GM12891 (cell line): ENCODE results near the gene SPEN.

Experiments used
- POLR2A ChIP-seq: IDR thresholded peaks from 2 replicates; pipeline ENCODE4 v1.6.1; 2011; ENCODE audit warnings: low read depth, low read length, control low read depth
- POLR2AphosphoS5 ChIP-seq: IDR thresholded peaks from 2 replicates; pipeline ENCODE4 v1.6.1; 2011; ENCODE audit warnings: low read depth, low read length, control low read depth
- TAF1 ChIP-seq: IDR thresholded peaks from 2 replicates; pipeline ENCODE4 v1.6.1; 2011; ENCODE audit warnings: low read depth, low read length, control low read depth

- TF ChIP-seq TAF1 (no peak), POLR2AphosphoS5 (no peak), POLR2A (no peak)
Observed at GRCh38 chr1:15833842-15834405, 13.6 kb upstream of the SPEN start.
